H1 (cell line): Measurements from ENCODE around the gene INAFM1. TPM values are rescaled to one million over a fixed set of nuclear protein-coding genes. Genes with fewer than 3 reads are reported as not detected.

Source experiments
- CTCF ChIA-PET: fragments of 300-600 bp; sonication (Branson Sonifier 250); formaldehyde crosslinking; loops from one replicate; lab custom pipeline; 2021; ENCODE audit not compliant: partially characterized antibody; lab: Charles Lee
- POLR2A ChIA-PET: fragments of 300-600 bp; sonication (Branson Sonifier 250); formaldehyde crosslinking; loops from one replicate; lab custom pipeline; 2021; ENCODE audit warnings: inconsistent platforms; ENCODE audit not compliant: partially characterized antibody; lab: Charles Lee
- DNase-seq, 2 experiments: peaks; one replicate each; pipeline versions ENCODE4 v3.0.0 to v3.0.0-alpha.2; 2010 to 2022; ENCODE audit warnings: low spot score in 2 of 2, low read depth in 1 of 2, mixed read lengths in 1 of 2
- FAIRE-seq: peaks from 2 replicates; lab custom pipeline; 2011; peaks lifted over from hg19 to GRCh38; lab: Jason Lieb, UNC
- H2AFZ ChIP-seq: 2 replicates; pipeline ENCODE4 v1.8.1; 2012; ENCODE audit warnings: low read length, inconsistent platforms
- H2AK5ac ChIP-seq: 2 replicates; pipeline ENCODE4 v1.6.1; 2013; ENCODE audit warnings: low read depth, low read length
- H2BK120ac ChIP-seq: replicated peaks from 2 replicates; pipeline ENCODE3; 2013; ENCODE audit warnings: low read depth, low read length, inconsistent platforms
- H2BK12ac ChIP-seq: 2 replicates; pipeline ENCODE4 v1.6.1; 2013; ENCODE audit warnings: low read depth, low read length
- H2BK15ac ChIP-seq: 2 replicates; pipeline ENCODE4 v1.6.1; 2013; ENCODE audit warnings: low read length
- H2BK20ac ChIP-seq: 2 replicates; pipeline ENCODE4 v1.6.1; 2013; ENCODE audit warnings: low read length
- H2BK5ac ChIP-seq: 2 replicates; pipeline ENCODE4 v1.6.1; 2013; ENCODE audit warnings: low read depth, low read length
- H3K14ac ChIP-seq: 2 replicates; pipeline ENCODE4 v1.6.1; 2013; ENCODE audit warnings: inconsistent platforms; ENCODE audit not compliant: insufficient read length
- H3K18ac ChIP-seq: 2 replicates; pipeline ENCODE4 v1.6.1; 2013; ENCODE audit warnings: low read length; ENCODE audit errors: extremely low read depth
- H3K23ac ChIP-seq: 2 replicates; pipeline ENCODE4 v1.6.1; 2013; ENCODE audit warnings: inconsistent platforms; ENCODE audit not compliant: insufficient read length
- H3K23me2 ChIP-seq: 2 replicates; pipeline ENCODE4 v1.6.1; 2013; ENCODE audit warnings: low read depth, low read length
- H3K27ac ChIP-seq: 2 replicates; pipeline ENCODE4 v1.6.1; 2011; ENCODE audit warnings: low read depth, low read length, inconsistent platforms
- H3K27me3 ChIP-seq, 4 experiments: replicated peaks in 1 of 4; 1 replicate in 1 of 4; 2 replicates in 3 of 4; pipeline versions ENCODE4 v1.6.1 to v1.8.1; 2011 to 2013; ENCODE audit warnings: low read length in 3 of 4, mild to moderate bottlenecking in 3 of 4, inconsistent platforms in 2 of 4, mixed read lengths in 2 of 4, moderate library complexity in 1 of 4; ENCODE audit not compliant: control insufficient read depth in 3 of 4, insufficient read depth in 3 of 4; ENCODE audit errors: extremely low read depth in 1 of 4
- H3K36me3 ChIP-seq, 4 experiments: 2 replicates each; pipeline versions ENCODE4 v1.6.1 to v1.8.1; 2011 to 2013; ENCODE audit warnings: mild to moderate bottlenecking in 4 of 4, low read length in 3 of 4, moderate library complexity in 2 of 4, control low read depth in 1 of 4, inconsistent platforms in 1 of 4; ENCODE audit not compliant: insufficient read depth in 4 of 4, control insufficient read depth in 2 of 4
- H3K4ac ChIP-seq: replicated peaks from 2 replicates; pipeline ENCODE3; 2013; ENCODE audit warnings: low read length, low read depth, mixed read lengths, inconsistent platforms; ENCODE audit not compliant: insufficient read length
- H3K4me1 ChIP-seq, 4 experiments: replicated peaks in 1 of 4; 1 replicate in 1 of 4; 2 replicates in 3 of 4; pipeline versions ENCODE4 v1.6.1 to v1.8.1; 2011 to 2013; ENCODE audit warnings: low read length in 3 of 4, inconsistent platforms in 2 of 4, mixed read lengths in 1 of 4; ENCODE audit not compliant: insufficient read depth in 4 of 4, control insufficient read depth in 3 of 4
- H3K4me2 ChIP-seq, 2 experiments: 2 replicates each; pipeline versions ENCODE4 v1.6.1 to v1.8.1; 2011 to 2013; ENCODE audit warnings: low read depth in 2 of 2, low read length in 2 of 2, control low read depth in 1 of 2, inconsistent platforms in 1 of 2, mild to moderate bottlenecking in 1 of 2; ENCODE audit not compliant: insufficient read depth in 1 of 2
- H3K4me3 ChIP-seq, 4 experiments: fragments of 200-600, 300-600 bp in 1 of 4; sonication (generic), shearing (Covaris generic), sonication (Bioruptor Twin) in 1 of 4; 2 replicates each; pipeline versions ENCODE4 v1.5.1 to v1.8.1; 2011 to 2016; ENCODE audit warnings: low read length in 4 of 4, low read depth in 3 of 4, control low read depth in 2 of 4, inconsistent platforms in 2 of 4, mild to moderate bottlenecking in 2 of 4, mixed read lengths in 1 of 4, moderate library complexity in 1 of 4; ENCODE audit not compliant: insufficient read depth in 2 of 4; ENCODE audit errors: extremely low read depth in 1 of 4
- H3K56ac ChIP-seq: replicated peaks from 2 replicates; pipeline ENCODE3; 2013; ENCODE audit warnings: low read depth, mild to moderate bottlenecking, mixed read lengths, low read length, inconsistent platforms; ENCODE audit not compliant: insufficient read length
- H3K79me1 ChIP-seq: 2 replicates; pipeline ENCODE4 v1.6.1; 2013; ENCODE audit warnings: low read depth, low read length, control low read depth
- H3K79me2 ChIP-seq, 2 experiments: 2 replicates each; pipeline versions ENCODE4 v1.6.1 to v1.8.1; 2012 to 2013; ENCODE audit warnings: low read length in 2 of 2, mild to moderate bottlenecking in 2 of 2, inconsistent platforms in 1 of 2; ENCODE audit not compliant: insufficient read depth in 2 of 2, control insufficient read depth in 1 of 2
- H3K9ac ChIP-seq, 4 experiments: replicated peaks in 1 of 4; 1 replicate in 1 of 4; 2 replicates in 3 of 4; pipeline versions ENCODE4 v1.6.1 to v1.8.1; 2011 to 2013; ENCODE audit warnings: low read depth in 3 of 4, low read length in 3 of 4, control low read depth in 2 of 4, mild to moderate bottlenecking in 2 of 4, moderate library complexity in 2 of 4, inconsistent platforms in 1 of 4; ENCODE audit errors: extremely low read depth in 1 of 4
- H3K9me3 ChIP-seq, 2 experiments: 2 replicates each; pipeline versions ENCODE4 v1.6.1 to v1.8.1; 2012 to 2013; ENCODE audit warnings: mild to moderate bottlenecking in 2 of 2, moderate library complexity in 2 of 2, control low read depth in 1 of 2, inconsistent platforms in 1 of 2, low read depth in 1 of 2, low read length in 1 of 2, mixed read lengths in 1 of 2; ENCODE audit not compliant: insufficient read depth in 2 of 2
- H4K20me1 ChIP-seq, 2 experiments: replicated peaks in 1 of 2; 2 replicates each; pipeline versions ENCODE3 to v1.8.1; 2011 to 2013; ENCODE audit warnings: inconsistent platforms in 2 of 2, low read length in 2 of 2, mild to moderate bottlenecking in 1 of 2; ENCODE audit not compliant: insufficient read depth in 2 of 2, control insufficient read depth in 1 of 2
- H4K5ac ChIP-seq: 2 replicates; pipeline ENCODE4 v1.6.1; 2013; ENCODE audit warnings: low read length, low read depth, mixed read lengths, inconsistent platforms; ENCODE audit not compliant: insufficient read length
- H4K8ac ChIP-seq: 2 replicates; pipeline ENCODE4 v1.8.0; 2013; ENCODE audit warnings: mild to moderate bottlenecking, moderate library complexity, low read length, inconsistent platforms; ENCODE audit not compliant: insufficient read depth; ENCODE audit errors: extremely low read depth
- H4K91ac ChIP-seq: replicated peaks from 2 replicates; pipeline ENCODE3; 2013; ENCODE audit warnings: low read length, mixed read lengths, inconsistent platforms; ENCODE audit not compliant: insufficient read length
- BCL11A ChIP-seq, 2 experiments: IDR thresholded peaks; one replicate each; pipeline ENCODE4 v1.6.1; 2011; ENCODE audit warnings: low read depth in 2 of 2, low read length in 2 of 2, mild to moderate bottlenecking in 2 of 2
- EZH2 ChIP-seq: fragments of 200-600 bp; sonication (generic); IDR thresholded peaks from 2 replicates; pipeline ENCODE4 v1.7.1; 2012; ENCODE audit warnings: low read depth, mild to moderate bottlenecking, moderate library complexity, low read length, inconsistent platforms; ENCODE audit not compliant: severe bottlenecking
- MAFK ChIP-seq: IDR thresholded peaks from 2 replicates; pipeline ENCODE4 v1.6.1; 2012; ENCODE audit warnings: low read depth, mild to moderate bottlenecking, improper control_type of control experiment, low read length
- PHF8 ChIP-seq: fragments of 200-600 bp; sonication (generic); conservative IDR thresholded peaks from 2 replicates; pipeline ENCODE4 v1.7.1; 2012; ENCODE audit warnings: low read depth, mild to moderate bottlenecking, inconsistent platforms, low read length, moderate library complexity
- POLR2AphosphoS5 ChIP-seq: IDR thresholded peaks from 2 replicates; pipeline ENCODE4 v1.6.1; 2011; ENCODE audit warnings: low read depth, low read length
- SIX5 ChIP-seq: IDR thresholded peaks from 2 replicates; pipeline ENCODE4 v1.6.1; 2011; ENCODE audit warnings: mild to moderate bottlenecking, low read depth, low read length
- SP1 ChIP-seq: IDR thresholded peaks from 2 replicates; pipeline ENCODE4 v1.6.1; 2011; ENCODE audit warnings: low read depth, low read length
- TEAD4 ChIP-seq: IDR thresholded peaks from 2 replicates; pipeline ENCODE4 v1.6.1; 2012; ENCODE audit warnings: low read depth, low read length, inconsistent platforms, mixed read lengths
- ZNF274 ChIP-seq: IDR thresholded peaks from 2 replicates; pipeline ENCODE4 v1.7.0; 2012; ENCODE audit warnings: low read length, borderline replicate concordance; ENCODE audit errors: extremely low read depth
- WGBS, 2 experiments: shearing (Covaris generic) in 1 of 2; methylation state at CpG; one replicate each; pipeline versions ENCODE4 v1.1.6 to v1.1.7; 2013 to 2015; ENCODE audit warnings: low lambda C conversion rate in 2 of 2, mixed read lengths in 2 of 2, inconsistent platforms in 1 of 2, low coverage in 1 of 2, missing lambda C conversion rate in 1 of 2; ENCODE audit not compliant: insufficient replicate concordance in 2 of 2, insufficient coverage in 1 of 2, insufficient read length in 1 of 2; ENCODE audit errors: extremely low coverage in 1 of 2, missing lambda C conversion rate in 1 of 2; 5-methylcytosine and 5-hydroxymethylcytosine counted together
- polyA plus RNA-seq, 7 experiments: library from polyadenylated mRNA; depleted of rRNA in 3 of 7; stranded (reverse) in 5 of 7; unstranded in 2 of 7; fragments of >200 nt in 5 of 7; fragments of 200-250 nt in 2 of 7; gene quantifications; 1 replicate in 5 of 7; 2 replicates in 1 of 7; 4 replicates in 1 of 7; pipeline versions ENCODE4 v1.2.1 to v1.2.3, GENCODE V29; 2011 to 2013; ENCODE audit warnings: missing spikeins in 2 of 7, mixed read lengths in 2 of 7
- total RNA-seq: library from RNA; stranded (reverse); fragmentation: NEBNext Ultra II Directional; extraction: Animal tissue kit (Norgen Biotek cat#: 25700); gene quantifications from 2 replicates; pipeline ENCODE4 v1.2.1, GENCODE V29; 2021
- TF ChIP-seq, protein P1 (sequence below): IDR thresholded peaks from 2 replicates; pipeline ENCODE4 v1.6.1; 2012; ENCODE audit warnings: inconsistent platforms
- TF ChIP-seq, protein P2 (sequence below), 3 experiments: IDR thresholded peaks; 1 replicate in 2 of 3; 2 replicates in 1 of 3; pipeline versions ENCODE4 v1.5.1 to v1.6.1; 2011; ENCODE audit warnings: low read length in 3 of 3, mild to moderate bottlenecking in 3 of 3, inconsistent platforms in 2 of 3, low read depth in 1 of 3, moderate library complexity in 1 of 3; ENCODE audit not compliant: insufficient read depth in 1 of 3; ENCODE audit errors: control extremely low read depth in 1 of 3

Gene INAFM1
- total and polyA plus RNA-seq, 2 of the 8 experiments (the other 6 are each of a cell fraction or from before 2014, with no cell fraction given): 2.6 to 3.4 TPM

DNA sequence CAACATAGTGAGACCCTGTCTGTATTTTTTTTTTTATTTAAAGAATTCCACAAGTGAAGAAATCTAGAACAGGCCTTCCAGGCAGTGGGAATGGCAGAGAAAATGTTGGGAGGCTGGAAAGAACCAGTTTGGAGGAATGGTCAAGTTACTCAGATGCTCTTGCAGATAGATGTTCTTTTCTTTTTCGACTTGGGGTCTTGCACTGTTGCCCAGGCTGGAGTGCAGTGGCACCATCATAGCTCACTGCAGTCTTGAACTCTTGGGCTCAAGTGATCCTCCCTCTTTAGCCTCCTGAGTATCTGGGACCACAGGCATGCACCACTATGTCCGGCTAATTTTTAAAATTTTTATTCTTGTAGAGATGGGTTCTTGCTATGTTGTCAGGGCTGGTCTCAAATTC is 35.6 kb downstream of the INAFM1 start:
- Histone ChIP-seq H3K9me3 (no peaks in the 10 kb centered on the region), H3K27me3 (no peaks in the 10 kb centered on the region), H3K4me2 (no peak overlapping the region), H2AK5ac (no peak overlapping the region), H3K56ac (no peak overlapping the region), H2BK5ac (no peak overlapping the region), H3K4me3 (no peak overlapping the region), H2BK15ac (no peak overlapping the region), H4K8ac (no peak overlapping the region), H3K9ac (no peak overlapping the region), H3K79me1 (no peaks in the 10 kb centered on the region), H2BK12ac (no peak overlapping the region), H3K23me2 (no peaks in the 10 kb centered on the region), H3K4ac (no peak overlapping the region), H3K79me2 (no peaks in the 10 kb centered on the region), H2BK20ac (no peak overlapping the region), H3K4me1 (peaks cover 0 to 2% (median 0%) of the 10 kb centered on the region in 4 experiments; a peak in 2 of 7 replicates), H4K20me1 (no peaks in the 10 kb centered on the region), H3K27ac (no peak overlapping the region), H2BK120ac (no peak overlapping the region), H3K14ac (no peak overlapping the region), H3K36me3 (no peaks in the 10 kb centered on the region), H4K91ac (no peak overlapping the region), H2AFZ (no peak overlapping the region), H3K18ac (no peak overlapping the region), H4K5ac (no peak overlapping the region), H3K23ac (no peak overlapping the region)
- 83% methylated on average over 2 of the region's 2 CpGs; no CpG with 5 or more reads in 1 of the 2 experiments for WGBS, 2 experiments
- CTCF ChIA-PET: interaction anchor here (0.6 to 3.3 kb wide), 2 partner anchors 11 to 297 kb away, joined by 4 to 12 read pairs; no protein-coding TSS in a partner anchor
- no peak for FAIRE-seq
- POLR2A ChIA-PET: interaction anchor here (0.8 kb wide), 1 partner anchor 11 kb away, joined by 3 read pairs; no protein-coding TSS in a partner anchor
- no peak for DNase-seq
- no peak for TF ChIP-seq PHF8
- TF ChIP-seq, protein P1, sequence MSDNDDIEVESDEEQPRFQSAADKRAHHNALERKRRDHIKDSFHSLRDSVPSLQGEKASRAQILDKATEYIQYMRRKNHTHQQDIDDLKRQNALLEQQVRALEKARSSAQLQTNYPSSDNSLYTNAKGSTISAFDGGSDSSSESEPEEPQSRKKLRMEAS: no peak
- no peak for TF ChIP-seq SIX5
- no peak for TF ChIP-seq SP1
- TF ChIP-seq ZNF274: no peak
- TF ChIP-seq POLR2AphosphoS5: no peak
- no peak for TF ChIP-seq BCL11A (IDR thresholded peaks at IDR 0.05; ENCODE audit: low read depth in 2 of 2, low read length in 2 of 2)
- no peak for TF ChIP-seq TEAD4
- no peak for TF ChIP-seq MAFK
- TF ChIP-seq, protein P2, sequence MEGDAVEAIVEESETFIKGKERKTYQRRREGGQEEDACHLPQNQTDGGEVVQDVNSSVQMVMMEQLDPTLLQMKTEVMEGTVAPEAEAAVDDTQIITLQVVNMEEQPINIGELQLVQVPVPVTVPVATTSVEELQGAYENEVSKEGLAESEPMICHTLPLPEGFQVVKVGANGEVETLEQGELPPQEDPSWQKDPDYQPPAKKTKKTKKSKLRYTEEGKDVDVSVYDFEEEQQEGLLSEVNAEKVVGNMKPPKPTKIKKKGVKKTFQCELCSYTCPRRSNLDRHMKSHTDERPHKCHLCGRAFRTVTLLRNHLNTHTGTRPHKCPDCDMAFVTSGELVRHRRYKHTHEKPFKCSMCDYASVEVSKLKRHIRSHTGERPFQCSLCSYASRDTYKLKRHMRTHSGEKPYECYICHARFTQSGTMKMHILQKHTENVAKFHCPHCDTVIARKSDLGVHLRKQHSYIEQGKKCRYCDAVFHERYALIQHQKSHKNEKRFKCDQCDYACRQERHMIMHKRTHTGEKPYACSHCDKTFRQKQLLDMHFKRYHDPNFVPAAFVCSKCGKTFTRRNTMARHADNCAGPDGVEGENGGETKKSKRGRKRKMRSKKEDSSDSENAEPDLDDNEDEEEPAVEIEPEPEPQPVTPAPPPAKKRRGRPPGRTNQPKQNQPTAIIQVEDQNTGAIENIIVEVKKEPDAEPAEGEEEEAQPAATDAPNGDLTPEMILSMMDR (IDR thresholded peaks at IDR 0.05; ENCODE audit: control extremely low read depth in 1 of 3, insufficient read depth in 1 of 3, low read depth in 1 of 3, low read length in 3 of 3): no peak
- no peak for TF ChIP-seq EZH2
